Stimulated activated CD4-positive, alpha-beta T cell treated with anti-CD3 and anti-CD28 coated beads, Interleukin-15, amount 100 ng/mL, for 1 hour (primary cell): ENCODE data around the gene CLMN.

ENCODE experiments used
- DNase-seq, 2 donors: peaks; one replicate each; pipeline ENCODE4 v3.0.0-alpha.2; 2020; ENCODE audit warnings: low read depth in 1 of 2, low spot score in 1 of 2

Gene CLMN

GRCh38 chr14:95174184-95174792, 145.4 kb downstream of the CLMN start:
- no peak for DNase-seq

- no peak for DNase-seq
Measured at GRCh38 chr14:95173518-95173917, 146.2 kb downstream of the CLMN start.

GRCh38 chr14:95167177-95167576, 152.5 kb downstream of the CLMN start:
- DNase-seq, result no peak

- DNase-seq, result no peak
Measured at GRCh38 chr14:95165517-95165916, 154.2 kb downstream of the CLMN start.

GRCh38 chr14:95164506-95164905, 155.2 kb downstream of the CLMN start:
- no peak for DNase-seq

- DNase-seq, result no peak
Measured at GRCh38 chr14:95163666-95164065, 156.0 kb downstream of the CLMN start.

- DNase-seq, result no peak
Measured at GRCh38 chr14:95163132-95163531, 156.6 kb downstream of the CLMN start.

GRCh38 chr14:95162641-95163040, 157.1 kb downstream of the CLMN start:
- no peak for DNase-seq

GRCh38 chr14:95157327-95158189, 162.2 kb downstream of the CLMN start, which contains the start of gene DICER1:
Gene DICER1, minus strand, starts transcription at chr14:95157529. Its CDS starts 24,071 bp downstream, at chr14:95133458.
- peak; percentile 90 to 96 for DNase-seq

GRCh38 chr14:95157048-95157326, 162.7 kb downstream of the CLMN start:
- no peak for DNase-seq

GRCh38 chr14:95156161-95157047, 163.3 kb downstream of the CLMN start:
- DNase-seq, result peak; percentile 9 to 19

- no peak for DNase-seq
Measured at GRCh38 chr14:95155045-95155444, 164.7 kb downstream of the CLMN start.

- DNase-seq, result no peak
Measured at GRCh38 chr14:95153866-95154265, 165.8 kb downstream of the CLMN start.

- DNase-seq, result no peak
Measured at GRCh38 chr14:95151561-95151960, 168.1 kb downstream of the CLMN start.

GRCh38 chr14:95150910-95151309, 168.8 kb downstream of the CLMN start:
- DNase-seq, result no peak

- no peak for DNase-seq
Measured at GRCh38 chr14:95149441-95149840, 170.3 kb downstream of the CLMN start.

GRCh38 chr14:95147597-95147996, 172.1 kb downstream of the CLMN start:
- no peak for DNase-seq

- DNase-seq, result no peak
Measured at GRCh38 chr14:95146079-95146771, 173.5 kb downstream of the CLMN start.

- DNase-seq, result no peak
Measured at GRCh38 chr14:95144849-95145248, 174.9 kb downstream of the CLMN start.

- DNase-seq, result no peak
Measured at GRCh38 chr14:95143808-95144620, 175.7 kb downstream of the CLMN start.
